HG02943 (cell line): Measurements from ENCODE around the gene FARP2.
"Not testable (repeated sequence)": the region's sequence is repeated elsewhere in the genome, so short reads cannot be mapped to it uniquely, and the experiment has no call there.

Experiments
- ATAC-seq: cut with Tn5 transposase; IDR thresholded peaks from one replicate; pipeline ENCODE4 v1.9.1; 2021; ENCODE audit warnings: mild to moderate bottlenecking, low read depth, moderate library complexity; ENCODE audit not compliant: unreplicated experiment

FARP2 gene

GRCh38 chr2:241364781-241365180 is 8.7 kb downstream of the FARP2 start:
- ATAC-seq, result no peak

- ATAC-seq, result no peak
These were observed 10.6 kb downstream of the FARP2 start for GRCh38 chr2:241366678-241367077.

GRCh38 chr2:241368643-241369042 is 12.6 kb downstream of the FARP2 start:
- ATAC-seq, result no peak

- no peak for ATAC-seq
These were observed 16.4 kb downstream of the FARP2 start for GRCh38 chr2:241372361-241372992.

GRCh38 chr2:241373446-241373845 is 17.4 kb downstream of the FARP2 start:
- ATAC-seq, result no peak

- not testable (repeated sequence) for ATAC-seq
These were observed 17.8 kb downstream of the FARP2 start for GRCh38 chr2:241373906-241374305.

- no peak for ATAC-seq
These were observed 19.2 kb downstream of the FARP2 start for GRCh38 chr2:241375300-241375699.

GRCh38 chr2:241376808-241377207 is 20.7 kb downstream of the FARP2 start:
- no peak for ATAC-seq

GRCh38 chr2:241378816-241379215 is 22.7 kb downstream of the FARP2 start:
- no peak for ATAC-seq

- ATAC-seq, result no peak
These were observed 23.7 kb downstream of the FARP2 start for GRCh38 chr2:241379481-241380480.

- ATAC-seq, result no peak
These were observed 25.8 kb downstream of the FARP2 start for GRCh38 chr2:241381872-241382271.

GRCh38 chr2:241385450-241385849 is 29.4 kb downstream of the FARP2 start:
- ATAC-seq, result not testable (repeated sequence)

- ATAC-seq, result no peak
These were observed 30.4 kb downstream of the FARP2 start for GRCh38 chr2:241386519-241386918.

GRCh38 chr2:241389697-241390096 is 33.6 kb downstream of the FARP2 start:
- no peak for ATAC-seq

- ATAC-seq, result no peak
These were observed 34.5 kb downstream of the FARP2 start for GRCh38 chr2:241390301-241391206.

GRCh38 chr2:241391892-241392665 is 36.0 kb downstream of the FARP2 start:
- no peak for ATAC-seq

GRCh38 chr2:241392753-241393152 is 36.7 kb downstream of the FARP2 start:
- not testable (repeated sequence) for ATAC-seq

- no peak for ATAC-seq
These were observed 37.6 kb downstream of the FARP2 start for GRCh38 chr2:241393524-241394196.

GRCh38 chr2:241396809-241397208 is 40.7 kb downstream of the FARP2 start:
- not testable (repeated sequence) for ATAC-seq
